Measurements from ENCODE around the gene PWWP2B.
"Not testable (repeated sequence)": the region's sequence is repeated elsewhere in the genome, so short reads cannot be mapped to it uniquely, and the experiment has no call there.

Gene PWWP2B

GRCh38 chr10:132431537-132432175, 34.7 kb downstream of the PWWP2B start:
- no peak for TF ChIP-seq CTCF (IDR thresholded peaks at IDR 0.05; ENCODE audit: control insufficient read depth, insufficient read depth, low read depth, low read length, missing control alignments)
- H3K4me3 ChIP-seq (ENCODE audit: control insufficient read depth, low read depth, low read length): no peak overlapping the region

GRCh38 chr10:132432176-132432540, 35.2 kb downstream of the PWWP2B start:
- no peak for DNase-seq (ENCODE audit: low read depth)
- TF ChIP-seq CTCF (IDR thresholded peaks at IDR 0.05; ENCODE audit: control insufficient read depth, insufficient read depth, low read depth, low read length, missing control alignments): no peak
- H3K4me3 ChIP-seq (ENCODE audit: control insufficient read depth, low read depth, low read length): no peak overlapping the region

More at GRCh38 chr10:132431537-132432175, 34.7 kb downstream of the PWWP2B start:
- DNase-seq (ENCODE audit: low read depth): no peak

- TF ChIP-seq CTCF (IDR thresholded peaks at IDR 0.05; ENCODE audit: control insufficient read depth, insufficient read depth, low read depth, low read length, missing control alignments): no peak
- H3K4me3 ChIP-seq (ENCODE audit: control insufficient read depth, low read depth, low read length): no peak overlapping the region
- no peak for DNase-seq (ENCODE audit: low read depth)
Observed at GRCh38 chr10:132433671-132434340, 36.8 kb downstream of the PWWP2B start.

GRCh38 chr10:132434405-132435005, 37.5 kb downstream of the PWWP2B start:
- H3K4me3 ChIP-seq (ENCODE audit: control insufficient read depth, low read depth, low read length): no peak overlapping the region
- TF ChIP-seq CTCF (IDR thresholded peaks at IDR 0.05; ENCODE audit: control insufficient read depth, insufficient read depth, low read depth, low read length, missing control alignments): no peak
- DNase-seq (ENCODE audit: low read depth): no peak

GRCh38 chr10:132435320-132435719, 38.3 kb downstream of the PWWP2B start:
- H3K4me3 ChIP-seq (ENCODE audit: control insufficient read depth, low read depth, low read length); DNase-seq (ENCODE audit: low read depth): not testable (repeated sequence)

- not testable (repeated sequence) for DNase-seq (ENCODE audit: low read depth); H3K4me3 ChIP-seq (ENCODE audit: control insufficient read depth, low read depth, low read length)
Observed at GRCh38 chr10:132436096-132436495, 39.1 kb downstream of the PWWP2B start.

- DNase-seq (ENCODE audit: low read depth): no peak
- TF ChIP-seq CTCF (IDR thresholded peaks at IDR 0.05; ENCODE audit: control insufficient read depth, insufficient read depth, low read depth, low read length, missing control alignments): no peak
- H3K4me3 ChIP-seq (ENCODE audit: control insufficient read depth, low read depth, low read length): no peak overlapping the region
Observed at GRCh38 chr10:132436861-132437410, 39.9 kb downstream of the PWWP2B start.
